Ishikawa (cell line): ENCODE measurements around the gene STEAP4.

Source experiments
- CEBPB ChIP-seq: IDR thresholded peaks from 2 replicates; pipeline ENCODE4 v1.6.1; 2012
- EP300 ChIP-seq: IDR thresholded peaks from 2 replicates; pipeline ENCODE4 v1.6.1; 2012; ENCODE audit warnings: borderline replicate concordance
- RAD21 ChIP-seq: IDR thresholded peaks from 2 replicates; pipeline ENCODE4 v1.6.1; 2012; ENCODE audit warnings: low read depth
- YY1 ChIP-seq: IDR thresholded peaks from 2 replicates; pipeline ENCODE4 v1.6.1; 2012; ENCODE audit warnings: low read depth
- TF ChIP-seq, protein P1 (sequence below): IDR thresholded peaks from 2 replicates; pipeline ENCODE4 v1.6.1; 2012
- TF ChIP-seq, protein P2 (sequence below): IDR thresholded peaks from 2 replicates; pipeline ENCODE4 v1.6.1; 2012

DNA sequence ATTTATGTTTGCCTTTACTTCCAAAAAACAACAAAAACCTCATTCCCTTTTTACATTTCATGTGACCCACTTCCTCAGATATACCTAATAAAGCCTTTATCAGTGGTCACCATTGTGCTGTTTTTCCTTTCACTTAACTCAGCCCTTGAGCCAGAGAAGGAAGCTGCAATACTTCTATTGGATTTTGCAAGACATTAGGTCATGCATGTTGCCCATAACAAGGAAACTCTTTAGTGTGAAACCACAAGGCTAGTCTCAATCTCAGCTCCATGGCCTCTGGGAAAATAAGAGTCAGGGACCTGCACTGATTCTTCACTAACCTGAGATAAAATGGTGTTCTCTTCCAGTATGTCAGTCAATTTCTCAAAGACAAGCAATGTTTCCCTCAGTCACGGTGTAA, 27.8 kb downstream of the STEAP4 start:
- TF ChIP-seq, protein P1, sequence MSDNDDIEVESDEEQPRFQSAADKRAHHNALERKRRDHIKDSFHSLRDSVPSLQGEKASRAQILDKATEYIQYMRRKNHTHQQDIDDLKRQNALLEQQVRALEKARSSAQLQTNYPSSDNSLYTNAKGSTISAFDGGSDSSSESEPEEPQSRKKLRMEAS = no peak
- no peak for TF ChIP-seq EP300
- TF ChIP-seq, protein P2, sequence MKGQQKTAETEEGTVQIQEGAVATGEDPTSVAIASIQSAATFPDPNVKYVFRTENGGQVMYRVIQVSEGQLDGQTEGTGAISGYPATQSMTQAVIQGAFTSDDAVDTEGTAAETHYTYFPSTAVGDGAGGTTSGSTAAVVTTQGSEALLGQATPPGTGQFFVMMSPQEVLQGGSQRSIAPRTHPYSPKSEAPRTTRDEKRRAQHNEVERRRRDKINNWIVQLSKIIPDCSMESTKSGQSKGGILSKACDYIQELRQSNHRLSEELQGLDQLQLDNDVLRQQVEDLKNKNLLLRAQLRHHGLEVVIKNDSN = no peak
- peak; percentile 35; the same call in 1 of the 2 replicates for TF ChIP-seq CEBPB
- no peak for TF ChIP-seq YY1
- no peak for TF ChIP-seq RAD21
